NCI-H2107 treated with DMSO at 0.1 percent for 48 hours (cell line): ENCODE results near the gene MACROD1.

ENCODE experiments used
- DNase-seq: peaks from one replicate; lab custom pipeline; 2025; ENCODE audit not compliant: unreplicated experiment; lab: John Stamatoyannopoulos, UW

Gene MACROD1

GRCh38 chr11:64152841-64153691 is 12.8 kb downstream of the MACROD1 start:
- no peak for DNase-seq

- DNase-seq = no peak
Measured at GRCh38 chr11:64151337-64151736, 14.6 kb downstream of the MACROD1 start.

GRCh38 chr11:64150481-64151239 is 15.3 kb downstream of the MACROD1 start:
- DNase-seq = peak; percentile 40

GRCh38 chr11:64150051-64150450 is 15.9 kb downstream of the MACROD1 start:
- no peak for DNase-seq

- DNase-seq = no peak
Measured at GRCh38 chr11:64148917-64149617, 16.8 kb downstream of the MACROD1 start.

GRCh38 chr11:64148226-64148916 is 17.5 kb downstream of the MACROD1 start:
- DNase-seq = peak; percentile 42

- no peak for DNase-seq
Measured at GRCh38 chr11:64146036-64146955, 19.6 kb downstream of the MACROD1 start.

GRCh38 chr11:64144587-64145472 is 21.1 kb downstream of the MACROD1 start:
- no peak for DNase-seq

GRCh38 chr11:64141081-64141783 is 24.7 kb downstream of the MACROD1 start:
- no peak for DNase-seq

GRCh38 chr11:64140082-64140481 is 25.8 kb downstream of the MACROD1 start:
- DNase-seq = no peak

GRCh38 chr11:64139049-64139448 is 26.9 kb downstream of the MACROD1 start:
- DNase-seq = no peak

GRCh38 chr11:64138398-64138797 is 27.5 kb downstream of the MACROD1 start:
- no peak for DNase-seq

GRCh38 chr11:64136765-64137441 is 29.0 kb downstream of the MACROD1 start:
- DNase-seq = no peak

- no peak for DNase-seq
Measured at GRCh38 chr11:64135711-64136110, 30.2 kb downstream of the MACROD1 start.

- DNase-seq = no peak
Measured at GRCh38 chr11:64134963-64135362, 30.9 kb downstream of the MACROD1 start.

- no peak for DNase-seq
Measured at GRCh38 chr11:64132982-64133705, 32.8 kb downstream of the MACROD1 start.

- no peak for DNase-seq
Measured at GRCh38 chr11:64132191-64132771, 33.6 kb downstream of the MACROD1 start.
